Activated CD4-positive, alpha-beta T cell treated with anti-CD3 and anti-CD28 coated beads, Interleukin-2, Interleukin-6, amounts not matched to agents 100 ng/mL and 50 ng/mL, durations not matched to agents 16 hours and 8 hours (primary cell): ENCODE results near the gene TACC2.

Source experiments
- DNase-seq: peaks from one replicate; pipeline ENCODE4 v3.0.0-alpha.2; 2020

The TACC2 gene

DNA sequence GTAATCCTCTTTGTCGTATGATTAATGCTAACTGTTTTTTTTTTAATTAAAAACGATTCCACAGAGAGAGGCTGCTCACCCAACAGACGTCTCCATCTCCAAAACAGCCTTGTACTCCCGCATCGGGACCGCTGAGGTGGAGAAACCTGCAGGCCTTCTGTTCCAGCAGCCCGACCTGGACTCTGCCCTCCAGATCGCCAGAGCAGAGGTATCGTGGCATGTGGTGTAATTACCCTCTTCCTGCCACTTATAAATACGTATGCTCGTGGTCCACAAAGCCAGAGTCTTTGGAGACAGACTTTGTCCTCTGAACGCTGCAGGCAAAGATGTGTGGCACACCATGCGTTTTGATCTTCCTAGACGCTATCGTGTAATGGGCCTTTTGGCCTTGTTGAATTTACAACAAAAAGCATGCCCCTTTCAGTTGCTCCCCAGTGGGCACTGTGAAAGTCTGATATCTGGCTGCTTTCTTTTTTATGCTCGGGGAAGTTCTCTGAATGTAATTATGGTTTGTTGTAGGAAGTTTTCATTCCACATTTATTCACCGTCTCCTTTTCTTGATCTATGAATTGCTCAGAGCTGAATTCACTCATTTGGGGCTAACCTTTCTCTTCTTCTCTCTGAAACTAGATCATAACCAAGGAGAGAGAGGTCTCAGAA lies 248.5 kb downstream of the TACC2 start:
- DNase-seq: no peak

DNA sequence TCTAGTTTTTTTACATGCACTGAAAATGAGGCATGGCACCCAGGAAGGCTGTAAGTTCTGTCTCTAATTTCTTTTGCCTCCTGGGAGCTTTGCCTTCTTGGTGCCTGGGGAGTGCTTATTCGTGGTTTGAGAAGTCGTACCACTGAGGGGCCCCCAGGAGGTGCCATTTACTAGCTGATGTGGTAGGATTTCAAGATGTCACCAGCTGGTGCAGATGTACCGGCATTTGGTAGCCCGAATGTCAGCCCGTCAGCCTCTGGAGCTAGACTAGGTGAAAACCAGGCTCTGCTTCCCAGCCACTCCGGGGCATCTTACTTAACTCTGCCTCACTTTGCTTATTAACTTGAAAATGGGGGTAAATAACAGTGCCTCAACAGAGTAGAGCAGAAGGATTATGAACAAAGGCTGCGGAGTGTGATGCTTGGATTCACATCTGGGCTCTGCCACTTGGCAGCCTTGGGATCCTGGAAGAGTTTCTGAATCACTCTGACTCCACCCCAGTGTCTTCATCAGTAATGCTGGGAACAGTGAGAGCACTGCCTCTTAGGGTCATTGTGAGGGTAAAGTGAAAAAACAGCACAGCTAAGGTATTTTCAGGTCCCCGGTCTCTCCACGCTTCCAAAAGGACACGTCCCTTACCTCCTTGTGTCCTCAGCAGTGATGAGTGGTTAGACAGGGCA lies 250.8 kb downstream of the TACC2 start:
- DNase-seq: no peak

DNA sequence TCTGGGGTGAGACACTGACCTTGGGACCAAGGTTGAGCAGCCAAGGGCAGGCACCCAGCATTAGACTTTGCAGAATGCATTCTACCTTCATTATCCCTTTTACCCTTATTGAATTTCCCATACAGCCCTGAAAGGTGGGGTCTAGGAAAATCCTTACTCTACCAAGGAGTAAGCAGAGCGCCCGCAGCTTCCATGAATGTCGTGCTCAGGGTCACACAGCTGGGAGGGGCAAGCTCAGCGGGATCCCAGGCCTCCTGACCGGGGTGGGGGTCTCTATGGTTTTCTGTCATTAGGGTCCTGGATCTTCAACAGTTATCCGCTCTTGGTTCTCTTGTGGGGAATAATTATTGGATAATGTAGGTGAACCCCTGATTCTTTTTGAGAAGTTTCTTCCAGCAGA lies 251.4 kb downstream of the TACC2 start:
- no peak for DNase-seq

DNA sequence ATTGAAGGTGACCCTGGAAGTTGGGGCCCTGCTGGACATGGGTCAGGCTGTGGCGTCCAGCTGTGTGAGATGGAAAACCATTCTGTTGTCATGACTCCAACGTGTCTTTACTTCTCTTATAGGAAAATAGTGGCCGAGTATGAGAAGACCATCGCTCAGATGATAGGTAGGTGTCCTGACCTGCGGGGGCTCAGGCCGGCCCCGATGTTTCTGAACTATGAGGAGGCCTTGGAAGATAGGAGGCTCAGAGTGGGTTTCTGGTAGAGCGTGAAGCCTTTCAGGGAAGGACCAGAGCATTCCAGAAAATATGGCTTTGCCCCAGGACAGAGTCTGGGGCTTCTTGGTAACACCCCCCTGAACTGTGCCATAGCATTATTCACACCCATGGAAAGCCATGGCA lies 252.9 kb downstream of the TACC2 start:
- no peak for DNase-seq

DNA sequence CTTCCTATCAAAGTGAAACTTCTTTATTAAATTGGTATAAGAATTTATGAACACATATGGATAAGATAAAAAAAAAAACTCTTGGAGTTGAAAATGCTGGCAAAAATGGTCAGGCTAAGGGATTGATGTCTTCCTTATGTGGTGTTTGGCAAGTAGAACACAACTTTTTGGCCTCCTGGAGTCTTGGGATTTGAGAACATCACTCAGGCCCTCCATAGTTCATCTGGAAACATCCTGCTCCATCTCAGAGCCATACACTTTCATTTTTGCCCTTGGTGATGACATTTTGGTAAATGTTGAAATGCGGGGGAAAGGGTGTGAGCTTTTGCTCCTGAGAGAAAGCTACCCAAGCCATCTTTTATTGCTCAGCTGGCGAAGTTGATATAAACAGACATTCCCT lies 254.6 kb downstream of the TACC2 start:
- DNase-seq: no peak

DNA sequence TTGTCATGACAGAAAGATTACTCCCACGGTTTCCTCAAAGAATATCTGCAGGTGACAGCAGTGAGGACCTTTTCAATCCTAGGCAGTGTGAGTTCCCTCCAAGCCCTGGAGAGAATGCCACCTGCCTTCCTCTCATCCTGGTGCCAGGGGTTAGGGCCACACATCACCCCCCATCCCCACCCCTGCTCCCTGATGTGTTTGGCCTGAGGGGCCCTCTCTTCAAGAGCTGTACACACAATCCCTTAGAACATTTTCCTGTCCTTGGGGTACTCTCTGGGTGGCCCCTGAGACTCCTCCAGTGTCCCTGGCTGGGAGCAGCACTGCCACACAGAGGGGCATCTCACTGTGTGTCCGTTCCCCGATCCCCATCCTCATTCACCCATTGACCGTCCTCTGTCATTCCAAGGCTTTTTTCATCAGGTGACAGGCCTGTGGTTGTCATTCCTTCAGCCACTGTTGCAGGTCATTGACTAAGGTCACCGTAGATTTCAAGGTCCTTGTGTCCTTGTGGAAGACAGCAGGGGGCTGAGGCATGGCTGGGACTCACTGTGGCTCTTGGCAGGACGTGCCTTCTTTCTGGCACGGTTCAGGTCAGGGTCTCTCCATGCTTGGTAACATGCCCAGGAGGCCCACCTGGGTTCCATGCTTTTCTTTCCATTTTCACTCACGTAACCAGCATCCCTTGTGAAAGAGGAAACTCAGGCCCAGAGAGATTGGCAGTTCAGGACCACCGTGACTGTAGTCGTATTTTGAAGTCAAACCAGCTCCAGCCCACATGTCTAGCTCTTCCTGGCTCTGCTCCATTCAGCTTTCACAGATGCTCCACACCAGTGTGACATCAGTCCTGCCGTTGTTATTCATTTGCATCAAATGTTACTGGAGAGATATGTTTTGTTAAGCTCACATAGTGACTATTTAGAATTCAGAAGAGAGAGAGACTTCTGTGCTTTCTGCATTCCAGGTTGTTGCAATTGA lies 255.3 kb downstream of the TACC2 start:
- no peak for DNase-seq

DNA sequence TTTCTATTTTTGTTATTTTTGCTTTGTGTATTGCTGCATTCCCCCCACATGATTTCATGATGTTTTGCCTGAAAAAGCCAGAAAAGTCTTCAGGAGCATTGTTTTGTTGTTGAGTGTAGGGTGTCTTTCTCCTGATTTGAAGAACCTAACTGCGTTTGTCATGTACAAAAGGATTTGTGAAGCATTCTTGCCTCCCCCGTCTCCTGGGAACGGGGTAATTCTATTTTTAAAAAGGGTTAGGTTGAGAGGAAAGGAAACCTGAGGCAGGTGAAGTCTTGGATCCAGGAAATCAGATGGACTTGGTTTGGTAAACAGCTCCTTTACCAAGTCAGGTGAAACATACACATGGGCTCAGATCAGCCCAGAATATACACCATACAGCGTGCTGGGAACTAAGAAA lies 256.2 kb downstream of the TACC2 start:
- DNase-seq: no peak

DNA sequence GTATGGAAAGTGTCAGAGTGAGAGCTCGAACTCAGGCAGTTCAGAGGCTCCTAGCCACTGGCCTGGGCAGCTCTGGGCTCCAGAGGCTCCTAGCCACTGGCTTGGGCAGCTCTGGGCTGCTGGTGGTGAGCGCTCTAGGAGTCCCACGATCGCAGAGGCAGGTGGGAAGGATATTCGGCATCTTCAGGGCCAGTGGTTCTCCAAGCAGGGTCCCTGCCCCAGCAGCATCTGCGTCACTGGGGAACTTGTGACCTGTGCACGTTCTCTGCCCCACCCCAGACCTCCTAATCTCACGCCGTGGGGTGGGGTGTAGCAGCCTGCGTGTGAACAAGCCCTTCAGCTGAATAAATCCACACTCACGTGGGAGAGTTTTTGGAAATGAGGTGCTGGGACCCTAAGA lies 256.9 kb downstream of the TACC2 start:
- DNase-seq: no peak

DNA sequence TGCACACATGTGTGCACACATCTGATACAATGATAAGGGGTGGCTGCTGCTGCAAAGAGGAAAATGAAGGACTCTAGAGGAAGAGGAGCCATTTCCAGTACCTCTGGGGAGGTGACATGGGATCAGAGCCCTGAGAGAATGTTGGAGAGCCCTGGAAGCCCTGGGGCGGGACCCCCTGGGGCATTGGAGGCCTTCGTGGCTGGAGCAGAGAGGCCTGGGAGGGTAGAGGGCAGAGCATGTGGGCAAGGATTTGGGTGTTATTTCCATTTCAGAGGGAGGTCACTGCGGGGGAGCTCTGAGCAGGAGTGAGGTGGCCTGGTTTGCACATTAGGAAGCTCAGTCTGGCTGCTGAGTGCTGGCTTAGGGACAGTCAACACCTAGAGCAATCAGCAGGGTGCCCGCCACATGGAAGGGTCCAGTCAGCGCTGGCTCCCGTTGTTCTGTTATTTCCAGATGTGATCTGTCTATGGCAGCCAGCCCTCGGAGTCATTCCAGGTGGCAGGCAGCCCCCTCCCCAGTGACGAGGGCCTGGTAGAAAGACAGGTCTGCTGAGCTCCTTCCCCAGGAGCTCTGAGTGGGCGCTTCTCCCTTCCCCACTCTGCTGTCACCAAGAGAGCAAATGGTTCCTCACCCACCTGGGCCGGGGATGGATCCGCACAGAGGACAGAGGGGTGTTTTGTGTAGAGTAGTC lies 258.0 kb downstream of the TACC2 start:
- DNase-seq: no peak

DNA sequence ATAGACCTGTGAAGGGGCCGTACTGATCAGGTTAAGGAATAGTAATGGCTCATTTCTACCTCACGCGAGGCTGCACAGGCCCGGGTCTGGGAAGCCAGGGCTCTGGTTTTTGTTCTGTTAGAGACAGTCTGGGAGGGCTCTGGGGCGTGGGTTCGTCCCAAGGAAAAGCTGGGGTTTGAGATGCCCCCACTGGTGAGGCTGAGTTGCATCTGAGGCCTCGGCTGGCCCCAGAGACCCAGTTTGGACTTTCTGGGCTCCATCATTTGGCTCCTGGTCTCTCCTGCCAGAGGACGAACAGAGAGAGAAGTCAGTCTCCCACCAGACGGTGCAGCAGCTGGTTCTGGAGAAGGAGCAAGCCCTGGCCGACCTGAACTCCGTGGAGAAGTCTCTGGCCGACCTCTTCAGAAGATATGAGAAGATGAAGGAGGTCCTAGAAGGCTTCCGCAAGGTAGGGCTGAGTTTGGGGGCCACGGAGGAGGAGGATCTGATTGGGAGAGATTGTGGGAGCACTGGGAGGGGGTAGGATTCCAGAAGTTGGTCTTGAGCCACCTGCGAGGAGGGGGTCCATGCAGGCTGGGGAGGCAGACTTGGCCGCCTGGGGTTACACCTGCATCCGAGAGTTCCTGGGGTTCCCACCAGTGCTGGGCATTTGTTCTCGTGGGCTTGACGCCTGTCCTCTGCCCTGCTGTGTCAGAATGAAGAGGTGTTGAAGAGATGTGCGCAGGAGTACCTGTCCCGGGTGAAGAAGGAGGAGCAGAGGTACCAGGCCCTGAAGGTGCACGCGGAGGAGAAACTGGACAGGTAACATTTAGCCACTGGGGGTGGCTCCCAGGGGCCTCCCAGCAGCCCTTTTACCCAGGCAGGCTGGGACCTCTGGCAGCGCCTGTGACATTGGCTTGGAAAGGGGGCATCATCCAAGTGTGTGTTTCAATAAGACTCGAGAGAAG lies 259.7 kb downstream of the TACC2 start:
- no peak for DNase-seq

DNA sequence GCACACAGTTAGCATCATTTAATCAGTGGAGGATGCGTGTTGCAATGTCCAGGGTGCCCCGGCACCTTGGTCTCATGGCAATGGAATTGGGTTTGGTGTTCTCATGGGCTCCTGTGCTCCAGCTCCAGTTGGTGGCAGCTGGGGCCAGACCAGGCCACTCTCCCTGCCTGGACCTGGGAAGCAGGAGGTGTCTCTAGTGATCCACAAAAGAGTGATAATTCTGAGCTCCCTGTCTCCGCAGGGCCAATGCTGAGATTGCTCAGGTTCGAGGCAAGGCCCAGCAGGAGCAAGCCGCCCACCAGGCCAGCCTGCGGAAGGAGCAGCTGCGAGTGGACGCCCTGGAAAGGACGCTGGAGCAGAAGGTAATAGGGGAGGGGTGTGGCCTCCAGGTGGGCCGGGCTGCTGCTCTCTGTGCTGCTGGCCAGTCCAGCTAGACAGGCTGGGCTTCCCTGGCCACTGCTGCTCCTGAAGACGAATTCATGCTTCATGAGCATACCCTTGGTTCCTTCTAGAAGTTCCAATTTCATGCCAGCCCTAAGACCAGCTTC lies 260.4 kb downstream of the TACC2 start:
- no peak for DNase-seq

DNA sequence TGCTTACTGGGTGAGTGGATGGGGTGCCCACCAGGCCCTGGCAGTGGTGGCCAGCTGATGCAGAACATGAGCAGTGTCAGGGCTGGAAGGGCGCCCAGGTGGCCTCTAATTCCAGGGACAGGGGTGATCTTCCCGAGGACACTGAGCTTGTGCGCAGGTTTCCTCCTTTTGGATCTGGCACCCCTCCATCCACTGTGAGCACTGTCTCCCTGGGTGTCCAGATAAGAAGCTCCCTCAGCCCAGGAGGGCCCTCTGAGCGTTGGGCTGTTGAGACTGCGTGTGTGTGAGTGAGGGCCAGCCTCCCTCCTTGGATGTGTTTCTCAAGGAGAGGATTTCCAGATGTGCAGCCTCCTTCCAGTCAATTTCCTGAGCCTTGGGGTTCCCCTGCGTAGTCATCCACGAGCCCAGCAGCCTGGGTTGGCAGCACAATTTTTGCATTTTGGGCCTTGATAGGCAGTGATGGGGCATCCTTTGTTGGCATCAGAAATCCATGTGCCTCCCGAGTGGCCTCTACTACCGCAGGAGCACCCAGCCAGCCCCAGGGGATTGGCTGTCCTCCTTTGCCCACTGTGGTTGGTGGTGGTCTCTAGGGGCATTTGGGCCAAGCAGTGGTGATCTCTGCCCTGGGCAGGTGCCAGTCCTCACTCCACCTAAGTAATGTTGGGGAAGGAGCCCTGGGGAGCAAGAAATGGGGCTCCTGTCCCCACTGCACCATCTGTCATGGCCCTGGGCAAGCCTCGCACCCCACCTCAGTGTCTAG lies 261.2 kb downstream of the TACC2 start:
- no peak for DNase-seq

DNA sequence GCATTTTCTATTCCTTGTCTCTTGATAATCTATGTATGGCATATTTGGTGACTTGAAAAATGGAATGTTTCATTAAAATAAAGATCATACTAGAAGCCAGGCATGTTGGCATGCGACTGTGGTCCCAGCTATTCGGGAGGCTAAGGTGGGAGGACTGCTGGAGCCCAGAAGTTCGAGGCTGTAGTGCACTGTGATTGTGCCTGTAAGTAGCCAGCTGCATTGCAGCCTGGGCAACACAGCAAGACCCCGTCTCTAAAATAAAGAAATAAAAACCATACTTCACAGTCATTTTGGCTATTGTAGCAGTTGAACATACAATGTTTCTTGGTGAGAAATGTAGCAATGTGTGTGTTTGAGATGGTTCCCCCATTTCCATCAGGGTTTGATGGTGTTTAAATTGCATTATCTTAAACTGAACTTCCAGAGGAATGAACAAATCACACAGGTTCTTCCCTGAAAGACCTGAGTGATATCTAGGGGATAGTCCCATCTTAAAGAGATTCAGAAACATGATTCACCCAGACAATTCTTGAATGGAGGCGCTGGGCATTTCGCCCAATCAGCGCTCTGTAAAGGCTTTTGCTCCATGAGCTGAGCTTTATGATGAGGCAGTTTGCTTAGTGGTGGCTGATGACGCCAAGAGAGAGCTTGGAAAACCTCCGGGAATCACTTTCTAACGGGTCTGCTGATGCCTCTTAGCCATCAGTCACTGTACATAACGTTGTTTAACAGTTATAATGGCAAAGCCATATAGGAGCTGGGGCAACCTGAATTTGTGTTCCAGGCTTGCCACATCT lies 262.7 kb downstream of the TACC2 start:
- DNase-seq: no peak

DNA sequence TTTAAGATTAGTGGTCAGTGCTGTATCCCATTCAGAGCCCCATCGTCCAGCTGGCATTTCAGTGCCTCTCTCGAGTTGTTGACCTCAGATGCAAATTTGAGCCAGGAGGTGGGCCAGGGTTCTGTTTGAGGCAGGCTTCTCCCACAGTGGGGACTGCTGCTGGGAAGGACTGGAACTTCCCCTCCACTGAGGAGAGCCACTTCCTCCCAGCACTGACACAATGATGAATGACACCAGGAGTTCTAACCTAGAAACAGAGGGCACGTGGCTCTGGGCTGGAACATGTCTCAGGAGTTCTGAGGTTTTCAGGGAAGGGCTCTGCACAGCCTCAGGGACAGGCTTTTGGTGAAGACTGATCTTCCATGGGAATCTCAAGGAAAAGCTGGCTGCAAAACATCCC lies 263.8 kb downstream of the TACC2 start:
- DNase-seq: no peak

DNA sequence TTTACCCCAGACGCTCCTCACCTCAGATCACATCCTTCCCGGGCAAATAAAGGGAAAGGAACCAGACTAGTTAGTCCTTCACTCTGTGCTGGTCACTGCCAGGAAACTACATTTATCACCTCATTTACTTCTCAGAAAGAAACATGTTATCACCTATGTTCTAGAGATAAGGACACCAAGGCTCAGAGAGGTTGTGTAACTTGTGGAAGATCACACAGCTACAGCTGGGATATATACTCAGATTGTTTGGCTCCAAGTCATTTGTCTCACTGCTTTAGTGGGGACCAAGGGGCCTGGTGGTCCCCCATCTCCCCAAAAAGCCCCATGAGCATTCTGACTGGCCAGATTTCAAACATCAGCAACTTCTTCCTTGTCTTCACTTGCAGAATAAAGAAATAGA lies 264.6 kb downstream of the TACC2 start:
- DNase-seq: no peak

DNA sequence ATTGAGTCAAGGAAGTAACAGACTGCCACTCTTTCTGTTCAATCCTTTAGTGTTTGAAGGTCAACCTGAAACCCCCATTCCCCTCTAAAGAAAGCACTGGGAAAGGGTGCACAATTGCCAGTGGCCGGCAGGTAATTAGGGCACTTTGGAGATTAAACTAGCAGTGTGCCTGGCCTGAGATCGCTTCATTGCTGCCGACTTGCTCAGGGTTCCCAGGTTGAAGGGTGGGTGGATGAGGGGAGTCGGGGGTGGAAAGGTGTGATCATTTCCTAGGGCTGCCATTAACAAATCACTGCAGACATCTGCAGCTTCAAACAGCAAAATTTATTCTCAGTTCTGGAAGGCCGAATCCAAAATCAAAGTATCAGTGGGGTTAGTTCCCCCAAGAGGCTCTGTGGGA lies 265.9 kb downstream of the TACC2 start:
- no peak for DNase-seq

DNA sequence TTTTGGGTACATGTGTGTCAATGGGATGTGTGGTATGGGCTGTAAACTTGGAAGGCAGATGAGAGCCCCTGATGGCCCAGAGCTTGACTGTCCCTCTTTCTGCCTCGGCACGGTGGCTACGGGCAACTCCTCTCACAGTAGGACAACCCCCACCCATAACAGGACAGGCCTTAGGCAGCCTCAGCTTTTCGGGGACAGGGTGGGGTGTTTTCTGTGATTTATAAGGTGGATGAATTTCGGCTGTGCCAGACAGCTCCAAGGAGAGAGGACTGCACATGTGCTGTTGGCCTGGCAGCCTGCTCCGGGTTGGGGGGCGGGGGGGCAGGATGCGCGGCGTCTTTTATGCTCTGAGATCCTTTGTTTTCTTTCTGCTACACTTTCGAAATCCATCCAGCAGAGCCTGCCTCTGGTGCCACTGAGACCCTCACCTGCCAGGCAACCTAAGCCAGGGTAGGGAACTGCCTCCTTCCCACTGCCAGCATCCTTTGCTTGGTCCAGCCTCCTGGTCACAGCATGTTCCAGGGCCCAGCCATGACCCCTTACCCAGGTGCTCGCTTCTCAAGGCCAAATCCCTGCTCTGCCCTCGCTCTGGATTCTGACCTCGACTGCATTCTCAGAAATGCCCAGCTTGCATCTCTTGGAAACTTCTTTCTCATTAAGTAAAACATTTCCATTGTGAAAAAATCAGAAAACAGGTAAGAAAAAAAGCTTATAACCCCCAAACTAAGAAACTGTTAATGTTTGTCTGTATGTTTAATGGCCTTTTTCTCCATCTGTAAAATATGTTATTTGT lies 266.7 kb downstream of the TACC2 start:
- DNase-seq: no peak

DNA sequence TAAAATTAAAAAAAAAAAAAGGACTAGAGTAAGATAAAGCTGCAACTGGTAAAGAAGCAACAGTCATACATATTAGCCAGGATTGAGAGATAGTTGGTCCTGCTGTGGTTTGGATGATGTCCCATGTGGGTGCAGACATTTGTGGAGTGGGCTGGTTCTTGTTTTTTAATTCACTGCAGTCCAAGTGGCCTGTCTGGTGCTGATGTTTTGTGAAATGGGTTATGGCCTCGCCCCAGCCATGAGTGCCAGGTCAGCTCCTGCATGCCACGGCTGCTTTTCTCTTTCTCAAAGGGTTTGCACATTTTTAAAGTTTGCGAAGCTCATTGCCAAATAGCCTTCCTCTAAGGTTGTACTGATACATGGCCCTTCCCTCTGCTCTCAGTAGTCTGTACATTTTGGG lies 268.1 kb downstream of the TACC2 start:
- DNase-seq: no peak
